ENCODE data around the gene OR2H2. TPM values are rescaled to one million over a fixed set of nuclear protein-coding genes. Genes with fewer than 3 reads are reported as not detected.

The OR2H2 gene
- total RNA-seq (2014; rRNA removed; shearing (Covaris generic)), result not detected in 2 replicates
- polyA plus RNA-seq (2016; fragmentation: Nextera tagmentation; extraction: Ambion mirVana), result 0.83 and 0.86 TPM in 2 replicates
- long read RNA-seq, result 0 reads

DNA sequence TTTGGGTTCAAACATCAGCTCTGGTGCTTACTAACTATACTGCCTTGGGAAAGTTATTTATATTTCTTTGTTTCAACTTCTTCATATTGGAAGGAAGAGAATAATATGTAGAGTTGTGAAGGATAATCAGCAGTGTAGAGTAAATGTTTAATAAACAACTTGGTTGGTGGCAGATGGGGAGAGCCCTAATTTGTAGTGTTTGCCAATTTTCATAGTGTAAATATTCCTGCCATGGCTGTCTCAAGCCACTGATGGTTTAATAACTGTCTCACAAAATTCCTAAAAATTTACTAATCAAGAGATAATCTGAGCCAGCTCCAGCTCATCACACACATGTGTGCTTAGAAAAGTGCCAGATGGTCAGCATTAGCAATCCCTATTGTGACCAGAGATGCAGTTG is at the start of gene OR2H2:
Gene OR2H2, plus strand, starts transcription at position 301 of the 400 bp plus-strand sequence. CDS start 2,824 bp downstream, outside the sequence.
- peaks cover 21% of the 10 kb centered on the region for H3K9me2 ChIP-seq (ENCODE audit: insufficient read depth)
- no peaks in the 10 kb centered on the region for H3K27me3 ChIP-seq (ENCODE audit: insufficient read depth)
- H3K36me3 ChIP-seq (ENCODE audit: insufficient read depth), result no peaks in the 10 kb centered on the region
- DNase-seq (ENCODE audit: low spot score), result no peak
- H3K79me2 ChIP-seq (replicated peaks; ENCODE audit: insufficient read depth), result no peaks in the 10 kb centered on the region
- Mint-ChIP-seq H3K27ac (no peak within 1 kb of the TSS), H3K4me1 (peaks cover 4% of the 10 kb centered on the region; the same call in 2 of the 3 replicates), H3K27me3 (ENCODE audit: insufficient read depth, low read depth, poor library complexity) (peaks cover 8% of the 10 kb centered on the region), H3K36me3 (ENCODE audit: low read depth) (no peaks in the 10 kb centered on the region), H3K4me3 (no peak within 1 kb of the TSS), H3K9me3 (no peaks in the 10 kb centered on the region)
- no peak within 1 kb of the TSS for H3K4me2 ChIP-seq
- no peaks in the 10 kb centered on the region for H4K20me1 ChIP-seq (replicated peaks; ENCODE audit: insufficient read depth)
- H3K27ac ChIP-seq (ENCODE audit: low read depth), result no peak within 1 kb of the TSS
- no peak for ATAC-seq
- TF ChIP-seq EZH2phosphoT487 (IDR thresholded peaks at IDR 0.05; ENCODE audit: unreplicated experiment) (no peak), EZH2 (IDR thresholded peaks at IDR 0.05; ENCODE audit: low read depth, unreplicated experiment) (no peak), NANOG (IDR thresholded peaks at IDR 0.05; ENCODE audit: borderline replicate concordance) (no peak), CREB1 (CRISPR knock-in tag; IDR thresholded peaks at IDR 0.05; ENCODE audit: low read depth) (no peak)
- TF ChIP-seq, protein P1, sequence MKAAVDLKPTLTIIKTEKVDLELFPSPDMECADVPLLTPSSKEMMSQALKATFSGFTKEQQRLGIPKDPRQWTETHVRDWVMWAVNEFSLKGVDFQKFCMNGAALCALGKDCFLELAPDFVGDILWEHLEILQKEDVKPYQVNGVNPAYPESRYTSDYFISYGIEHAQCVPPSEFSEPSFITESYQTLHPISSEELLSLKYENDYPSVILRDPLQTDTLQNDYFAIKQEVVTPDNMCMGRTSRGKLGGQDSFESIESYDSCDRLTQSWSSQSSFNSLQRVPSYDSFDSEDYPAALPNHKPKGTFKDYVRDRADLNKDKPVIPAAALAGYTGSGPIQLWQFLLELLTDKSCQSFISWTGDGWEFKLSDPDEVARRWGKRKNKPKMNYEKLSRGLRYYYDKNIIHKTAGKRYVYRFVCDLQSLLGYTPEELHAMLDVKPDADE (IDR thresholded peaks at IDR 0.05), result no peak
- TF ChIP-seq, protein P2, sequence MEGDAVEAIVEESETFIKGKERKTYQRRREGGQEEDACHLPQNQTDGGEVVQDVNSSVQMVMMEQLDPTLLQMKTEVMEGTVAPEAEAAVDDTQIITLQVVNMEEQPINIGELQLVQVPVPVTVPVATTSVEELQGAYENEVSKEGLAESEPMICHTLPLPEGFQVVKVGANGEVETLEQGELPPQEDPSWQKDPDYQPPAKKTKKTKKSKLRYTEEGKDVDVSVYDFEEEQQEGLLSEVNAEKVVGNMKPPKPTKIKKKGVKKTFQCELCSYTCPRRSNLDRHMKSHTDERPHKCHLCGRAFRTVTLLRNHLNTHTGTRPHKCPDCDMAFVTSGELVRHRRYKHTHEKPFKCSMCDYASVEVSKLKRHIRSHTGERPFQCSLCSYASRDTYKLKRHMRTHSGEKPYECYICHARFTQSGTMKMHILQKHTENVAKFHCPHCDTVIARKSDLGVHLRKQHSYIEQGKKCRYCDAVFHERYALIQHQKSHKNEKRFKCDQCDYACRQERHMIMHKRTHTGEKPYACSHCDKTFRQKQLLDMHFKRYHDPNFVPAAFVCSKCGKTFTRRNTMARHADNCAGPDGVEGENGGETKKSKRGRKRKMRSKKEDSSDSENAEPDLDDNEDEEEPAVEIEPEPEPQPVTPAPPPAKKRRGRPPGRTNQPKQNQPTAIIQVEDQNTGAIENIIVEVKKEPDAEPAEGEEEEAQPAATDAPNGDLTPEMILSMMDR (conservative IDR thresholded peaks at IDR 0.05; ENCODE audit: low read depth in 2 of 2), result no peak
- no peaks in the 10 kb centered on the region for H3F3A ChIP-seq (replicated peaks; ENCODE audit: low read depth)
- H3K4me3 ChIP-seq, result no peak within 1 kb of the TSS
- H2AFZ ChIP-seq, result no peak within 1 kb of the TSS
- H3K4me1 ChIP-seq (ENCODE audit: insufficient read depth), result no peaks in the 10 kb centered on the region

DNA sequence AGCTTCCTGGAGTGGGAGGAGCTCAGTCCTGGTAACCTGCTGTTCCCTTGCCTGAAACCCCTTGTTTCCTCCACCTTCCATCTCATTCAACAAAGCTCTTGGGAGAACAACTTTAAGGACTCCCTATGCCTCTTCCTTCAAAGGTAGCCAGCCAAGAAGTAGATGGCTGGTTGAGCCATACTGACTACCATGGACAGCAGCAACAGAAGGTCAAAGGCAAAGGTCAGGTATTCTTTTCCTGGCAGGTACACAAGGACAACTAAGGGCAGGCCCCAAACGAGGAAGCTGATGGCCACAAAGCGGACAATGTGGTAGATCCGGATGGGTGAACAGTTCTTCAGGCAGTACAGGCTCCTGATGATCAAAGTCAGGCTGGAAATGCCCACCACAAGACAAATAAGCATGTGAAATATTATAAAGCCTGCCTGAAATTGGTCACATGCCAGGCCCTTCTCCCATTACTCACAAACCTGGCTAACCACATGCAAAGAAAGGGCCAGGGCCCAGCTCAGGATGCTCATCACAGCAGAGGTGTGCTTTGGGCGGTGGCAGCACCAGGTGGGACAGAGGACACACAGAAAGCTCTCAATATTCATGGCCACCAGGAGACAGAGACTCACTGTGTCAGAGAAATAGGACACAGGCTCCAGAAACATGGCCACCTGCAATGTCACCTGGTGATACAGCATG is 47.1 kb upstream of the OR2H2 start:
- H3F3A ChIP-seq (replicated peaks; ENCODE audit: low read depth), result no peaks in the 10 kb centered on the region

More for the DNA sequence above, 47.1 kb upstream of the OR2H2 start:
- TF ChIP-seq, protein P3, sequence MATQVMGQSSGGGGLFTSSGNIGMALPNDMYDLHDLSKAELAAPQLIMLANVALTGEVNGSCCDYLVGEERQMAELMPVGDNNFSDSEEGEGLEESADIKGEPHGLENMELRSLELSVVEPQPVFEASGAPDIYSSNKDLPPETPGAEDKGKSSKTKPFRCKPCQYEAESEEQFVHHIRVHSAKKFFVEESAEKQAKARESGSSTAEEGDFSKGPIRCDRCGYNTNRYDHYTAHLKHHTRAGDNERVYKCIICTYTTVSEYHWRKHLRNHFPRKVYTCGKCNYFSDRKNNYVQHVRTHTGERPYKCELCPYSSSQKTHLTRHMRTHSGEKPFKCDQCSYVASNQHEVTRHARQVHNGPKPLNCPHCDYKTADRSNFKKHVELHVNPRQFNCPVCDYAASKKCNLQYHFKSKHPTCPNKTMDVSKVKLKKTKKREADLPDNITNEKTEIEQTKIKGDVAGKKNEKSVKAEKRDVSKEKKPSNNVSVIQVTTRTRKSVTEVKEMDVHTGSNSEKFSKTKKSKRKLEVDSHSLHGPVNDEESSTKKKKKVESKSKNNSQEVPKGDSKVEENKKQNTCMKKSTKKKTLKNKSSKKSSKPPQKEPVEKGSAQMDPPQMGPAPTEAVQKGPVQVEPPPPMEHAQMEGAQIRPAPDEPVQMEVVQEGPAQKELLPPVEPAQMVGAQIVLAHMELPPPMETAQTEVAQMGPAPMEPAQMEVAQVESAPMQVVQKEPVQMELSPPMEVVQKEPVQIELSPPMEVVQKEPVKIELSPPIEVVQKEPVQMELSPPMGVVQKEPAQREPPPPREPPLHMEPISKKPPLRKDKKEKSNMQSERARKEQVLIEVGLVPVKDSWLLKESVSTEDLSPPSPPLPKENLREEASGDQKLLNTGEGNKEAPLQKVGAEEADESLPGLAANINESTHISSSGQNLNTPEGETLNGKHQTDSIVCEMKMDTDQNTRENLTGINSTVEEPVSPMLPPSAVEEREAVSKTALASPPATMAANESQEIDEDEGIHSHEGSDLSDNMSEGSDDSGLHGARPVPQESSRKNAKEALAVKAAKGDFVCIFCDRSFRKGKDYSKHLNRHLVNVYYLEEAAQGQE (IDR thresholded peaks at IDR 0.05; ENCODE audit: unreplicated experiment), result peak; percentile 73
- no peak for TF ChIP-seq JUNB (IDR thresholded peaks at IDR 0.05; ENCODE audit: unreplicated experiment)
- no peak for TF ChIP-seq EZH2phosphoT487 (IDR thresholded peaks at IDR 0.05; ENCODE audit: unreplicated experiment)
- TF ChIP-seq NANOG (IDR thresholded peaks at IDR 0.05; ENCODE audit: borderline replicate concordance), result no peak
- Mint-ChIP-seq H3K9me3 (no peaks in the 10 kb centered on the region; the same call in 2 of the 3 replicates), H3K27me3 (ENCODE audit: insufficient read depth, low read depth, poor library complexity) (no peaks in the 10 kb centered on the region), H3K4me3 (no peak overlapping the region), H3K4me1 (no peaks in the 10 kb centered on the region), H3K27ac (no peak overlapping the region), H3K36me3 (ENCODE audit: low read depth) (no peaks in the 10 kb centered on the region)
- H3K79me2 ChIP-seq (replicated peaks; ENCODE audit: insufficient read depth), result no peaks in the 10 kb centered on the region
- H3K27ac ChIP-seq (ENCODE audit: low read depth), result no peak overlapping the region
- no peak overlapping the region for H2AFZ ChIP-seq
- DNase-seq (ENCODE audit: low spot score) (no peak), ATAC-seq (no peak)
- H3K4me1 ChIP-seq (ENCODE audit: insufficient read depth), result no peaks in the 10 kb centered on the region
- H3K4me3 ChIP-seq, result no peak overlapping the region
- H3K36me3 ChIP-seq (ENCODE audit: insufficient read depth), result no peaks in the 10 kb centered on the region
- 0 out of 2 replicates have a peak, but pooled peaks cover 7% of the 10 kb centered on the region for H3K9me2 ChIP-seq (ENCODE audit: insufficient read depth)
- no peaks in the 10 kb centered on the region; the same call in 1 of the 2 replicates for H4K20me1 ChIP-seq (replicated peaks; ENCODE audit: insufficient read depth)
- H3K27me3 ChIP-seq (ENCODE audit: insufficient read depth), result no peaks in the 10 kb centered on the region
- H3K4me2 ChIP-seq, result no peak overlapping the region

Data from GM23338 (cell line).